H9 (cell line): ENCODE data around the gene DYNC2H1. TPM values are rescaled to one million over a fixed set of nuclear protein-coding genes. Genes with fewer than 3 reads are reported as not detected.
A peak's percentile ranks its signal among the peaks of the same experiment; 100 is the strongest.

Experiments
- DNase-seq: peaks from one replicate; pipeline ENCODE4 v3.0.0-alpha.2; 2017
- H2AFZ ChIP-seq: one replicate; pipeline ENCODE4 v1.6.1; 2013; ENCODE audit warnings: mild to moderate bottlenecking, low read length, control low read depth, moderate library complexity
- H2AK5ac ChIP-seq: 2 replicates; pipeline ENCODE4 v1.6.1; 2013; ENCODE audit warnings: low read length, control low read depth, mixed read lengths; ENCODE audit not compliant: insufficient read length
- H2BK120ac ChIP-seq: one replicate; pipeline ENCODE4 v1.6.1; 2013; ENCODE audit warnings: low read depth, mild to moderate bottlenecking, low read length, control low read depth, inconsistent platforms; ENCODE audit not compliant: poor library complexity, severe bottlenecking
- H2BK12ac ChIP-seq: 2 replicates; pipeline ENCODE4 v1.6.1; 2013; ENCODE audit warnings: low read length, control low read depth, mixed read lengths, low read depth; ENCODE audit not compliant: insufficient read length
- H2BK15ac ChIP-seq: 2 replicates; pipeline ENCODE4 v1.6.1; 2013; ENCODE audit warnings: low read depth, low read length, control low read depth
- H2BK20ac ChIP-seq: one replicate; pipeline ENCODE4 v1.6.1; 2013; ENCODE audit warnings: low read depth, mild to moderate bottlenecking, low read length, control low read depth, inconsistent platforms; ENCODE audit not compliant: poor library complexity, severe bottlenecking
- H2BK5ac ChIP-seq: 2 replicates; pipeline ENCODE4 v1.6.1; 2013; ENCODE audit warnings: low read length, control low read depth, mixed read lengths; ENCODE audit not compliant: insufficient read length
- H3K14ac ChIP-seq: 2 replicates; pipeline ENCODE4 v1.6.1; 2013; ENCODE audit warnings: low read length, control low read depth; ENCODE audit not compliant: insufficient read depth
- H3K18ac ChIP-seq: 2 replicates; pipeline ENCODE4 v1.6.1; 2013; ENCODE audit warnings: low read depth, mild to moderate bottlenecking, mixed read lengths, low read length, control low read depth; ENCODE audit not compliant: insufficient read length
- H3K23ac ChIP-seq: 2 replicates; pipeline ENCODE4 v1.6.1; 2013; ENCODE audit warnings: low read length, control low read depth, mixed read lengths, low read depth; ENCODE audit not compliant: insufficient read length
- H3K23me2 ChIP-seq: 2 replicates; pipeline ENCODE4 v1.6.1; 2013; ENCODE audit warnings: low read depth, mild to moderate bottlenecking, mixed read lengths, low read length, control low read depth; ENCODE audit not compliant: insufficient read length, poor library complexity, severe bottlenecking
- H3K27ac ChIP-seq: 2 replicates; pipeline ENCODE4 v1.5.1; 2013; ENCODE audit warnings: low read length, control low read depth, mixed read lengths, low read depth; ENCODE audit not compliant: insufficient read length
- H3K27me3 ChIP-seq: 2 replicates; pipeline ENCODE4 v1.6.1; 2013; ENCODE audit warnings: low read length, control low read depth, inconsistent platforms; ENCODE audit not compliant: insufficient read depth
- H3K4ac ChIP-seq: 2 replicates; pipeline ENCODE4 v1.6.1; 2013; ENCODE audit warnings: low read depth, mild to moderate bottlenecking, control low read depth, inconsistent platforms, low read length, moderate library complexity
- H3K4me1 ChIP-seq: 2 replicates; pipeline ENCODE4 v1.6.1; 2013; ENCODE audit warnings: low read length, control low read depth, inconsistent platforms; ENCODE audit not compliant: insufficient read depth
- H3K4me2 ChIP-seq: 2 replicates; pipeline ENCODE4 v1.6.1; 2013; ENCODE audit warnings: low read length, control low read depth, mixed read lengths; ENCODE audit not compliant: insufficient read length, insufficient read depth
- H3K56ac ChIP-seq: 2 replicates; pipeline ENCODE4 v1.6.1; 2013; ENCODE audit warnings: low read depth, mild to moderate bottlenecking, mixed read lengths, low read length, control low read depth; ENCODE audit not compliant: insufficient read length
- H3K79me1 ChIP-seq: 2 replicates; pipeline ENCODE4 v1.6.1; 2013; ENCODE audit warnings: low read depth, mild to moderate bottlenecking, moderate library complexity, low read length, control low read depth, inconsistent platforms; ENCODE audit not compliant: insufficient read depth, poor library complexity, severe bottlenecking
- H3K79me2 ChIP-seq: 2 replicates; pipeline ENCODE4 v1.6.1; 2013; ENCODE audit warnings: low read length, control low read depth, inconsistent platforms; ENCODE audit not compliant: insufficient read depth
- H3K9ac ChIP-seq: 2 replicates; pipeline ENCODE4 v1.6.1; 2013; ENCODE audit warnings: low read length, control low read depth, mixed read lengths; ENCODE audit not compliant: insufficient read length; ENCODE audit errors: extremely low read depth
- H3K9me3 ChIP-seq: one replicate; pipeline ENCODE4 v1.6.1; 2013; ENCODE audit warnings: low read depth, low read length, inconsistent platforms; ENCODE audit not compliant: control insufficient read depth
- H3T11ph ChIP-seq: one replicate; pipeline ENCODE4 v1.6.1; 2013; ENCODE audit warnings: mild to moderate bottlenecking, low read length, control low read depth, inconsistent platforms
- H4K20me1 ChIP-seq: one replicate; pipeline ENCODE4 v1.6.1; 2013; ENCODE audit not compliant: control insufficient read depth, insufficient read length, insufficient read depth
- H4K5ac ChIP-seq: 2 replicates; pipeline ENCODE4 v1.6.1; 2013; ENCODE audit warnings: low read depth, mild to moderate bottlenecking, mixed read lengths, low read length, control low read depth; ENCODE audit not compliant: insufficient read length
- H4K8ac ChIP-seq: replicated peaks from 2 replicates; pipeline ENCODE4 v1.6.1; 2013; ENCODE audit warnings: low read length, control low read depth, mixed read lengths, low read depth; ENCODE audit not compliant: insufficient read length
- H4K91ac ChIP-seq: 2 replicates; pipeline ENCODE4 v1.6.1; 2013; ENCODE audit warnings: low read depth, mild to moderate bottlenecking, moderate library complexity, mixed read lengths, low read length, control low read depth; ENCODE audit not compliant: insufficient read length
- H3K27ac Mint-ChIP-seq, 3 experiments: 2 replicates in 2 of 3; 3 replicates in 1 of 3; pipeline ENCODE4 v1.8.0; 2020 to 2021; ENCODE audit warnings: mixed read lengths in 3 of 3, mild to moderate bottlenecking in 1 of 3, moderate library complexity in 1 of 3
- H3K27me3 Mint-ChIP-seq: 2 replicates; pipeline ENCODE4 v1.8.0; 2021; ENCODE audit warnings: low read depth, mild to moderate bottlenecking, moderate library complexity, mixed read lengths
- H3K36me3 Mint-ChIP-seq, 3 experiments: 2 replicates in 2 of 3; 3 replicates in 1 of 3; pipeline ENCODE4 v1.8.0; 2020 to 2021; ENCODE audit warnings: low read depth in 3 of 3, mixed read lengths in 3 of 3; ENCODE audit not compliant: insufficient read depth in 1 of 3
- H3K4me1 Mint-ChIP-seq, 2 experiments: 2 replicates each; pipeline ENCODE4 v1.8.0; 2020; ENCODE audit warnings: mixed read lengths in 2 of 2
- H3K4me3 Mint-ChIP-seq, 2 experiments: 2 replicates in 1 of 2; 3 replicates in 1 of 2; pipeline ENCODE4 v1.8.0; 2020 to 2021; ENCODE audit warnings: mild to moderate bottlenecking in 2 of 2, mixed read lengths in 2 of 2, moderate library complexity in 1 of 2
- H3K9me3 Mint-ChIP-seq, 2 experiments: 2 replicates in 1 of 2; 3 replicates in 1 of 2; pipeline ENCODE4 v1.8.0; 2020; ENCODE audit warnings: mild to moderate bottlenecking in 2 of 2, mixed read lengths in 2 of 2, moderate library complexity in 1 of 2
- WGBS: extraction: QIAGEN DNeasy Blood & Tissue Kit; methylation state at CpG from one replicate; pipeline ENCODE4 v1.1.7; 2013; ENCODE audit warnings: missing lambda C conversion rate, low lambda C conversion rate, mixed read lengths; ENCODE audit not compliant: insufficient read length; ENCODE audit errors: extremely low coverage; 5-methylcytosine and 5-hydroxymethylcytosine counted together
- total RNA-seq: library from RNA; stranded (reverse); gene quantifications from 2 replicates; pipeline ENCODE4 v1.2.1, GENCODE V29; 2021
- TF ChIP-seq, protein P1 (sequence below): fragments of 200-600 bp; sonication (generic); conservative IDR thresholded peaks from 3 replicates; pipeline ENCODE4 v1.8.0; 2021; ENCODE audit warnings: antibody characterized with exemption, mild to moderate bottlenecking

The DYNC2H1 gene
- total RNA-seq, 1 experiment from 2014 or later = 13.2 TPM

DNA sequence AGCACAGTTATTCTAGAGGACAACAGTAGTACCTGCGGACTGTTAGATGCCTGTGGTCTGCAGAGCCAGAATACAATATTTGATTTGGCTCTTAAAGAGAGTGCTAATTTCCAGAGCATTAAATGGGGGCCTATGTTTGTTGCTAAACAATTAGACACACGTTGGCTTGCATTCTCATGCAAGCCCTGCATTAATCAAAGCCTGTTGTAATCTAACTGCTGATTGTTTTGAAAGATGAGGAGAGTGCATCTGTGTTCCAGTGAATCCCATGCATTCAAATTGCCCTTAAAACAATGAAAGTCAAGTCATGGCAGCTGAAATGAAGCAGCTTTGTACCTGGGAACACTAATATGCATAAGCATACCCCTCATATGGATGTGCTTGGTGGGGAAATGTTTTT lies 419.4 kb downstream of the DYNC2H1 start:
- Histone ChIP-seq H3K14ac (no peak overlapping the region), H2BK12ac (no peak overlapping the region), H3K56ac (no peak overlapping the region), H2BK15ac (no peak overlapping the region), H3K23ac (no peak overlapping the region), H3K27me3 (no peaks in the 10 kb centered on the region), H4K91ac (no peak overlapping the region), H3K4ac (no peak overlapping the region), H3K23me2 (no peaks in the 10 kb centered on the region), H3K9me3 (no peaks in the 10 kb centered on the region), H3K4me1 (no peaks in the 10 kb centered on the region), H4K5ac (no peak overlapping the region), H3T11ph (peak overlapping the region; percentile 60), H3K18ac (no peak overlapping the region), H2BK5ac (no peak overlapping the region), H2BK120ac (no peak overlapping the region), H3K79me1 (no peaks in the 10 kb centered on the region), H4K8ac (no peak overlapping the region), H3K27ac (no peak overlapping the region), H4K20me1 (no peaks in the 10 kb centered on the region), H2AFZ (no peak overlapping the region), H2AK5ac (no peak overlapping the region), H3K79me2 (no peaks in the 10 kb centered on the region), H3K9ac (no peak overlapping the region), H2BK20ac (no peak overlapping the region), H3K4me2 (no peak overlapping the region)
- Mint-ChIP-seq H3K27ac (0 out of 7 replicates have a peak overlapping the region, but pooled peaks of 1 of the 3 experiments have one; percentile 36), H3K36me3 (no peaks in the 10 kb centered on the region), H3K4me1 (peaks cover 12 to 13% of the 10 kb centered on the region in 2 experiments), H3K4me3 (no peak overlapping the region), H3K27me3 (no peaks in the 10 kb centered on the region), H3K9me3 (no peaks in the 10 kb centered on the region)
- no CpG with 5 or more reads among the region's 2 CpGs for WGBS
- DNase-seq = no peak
- TF ChIP-seq, protein P1, sequence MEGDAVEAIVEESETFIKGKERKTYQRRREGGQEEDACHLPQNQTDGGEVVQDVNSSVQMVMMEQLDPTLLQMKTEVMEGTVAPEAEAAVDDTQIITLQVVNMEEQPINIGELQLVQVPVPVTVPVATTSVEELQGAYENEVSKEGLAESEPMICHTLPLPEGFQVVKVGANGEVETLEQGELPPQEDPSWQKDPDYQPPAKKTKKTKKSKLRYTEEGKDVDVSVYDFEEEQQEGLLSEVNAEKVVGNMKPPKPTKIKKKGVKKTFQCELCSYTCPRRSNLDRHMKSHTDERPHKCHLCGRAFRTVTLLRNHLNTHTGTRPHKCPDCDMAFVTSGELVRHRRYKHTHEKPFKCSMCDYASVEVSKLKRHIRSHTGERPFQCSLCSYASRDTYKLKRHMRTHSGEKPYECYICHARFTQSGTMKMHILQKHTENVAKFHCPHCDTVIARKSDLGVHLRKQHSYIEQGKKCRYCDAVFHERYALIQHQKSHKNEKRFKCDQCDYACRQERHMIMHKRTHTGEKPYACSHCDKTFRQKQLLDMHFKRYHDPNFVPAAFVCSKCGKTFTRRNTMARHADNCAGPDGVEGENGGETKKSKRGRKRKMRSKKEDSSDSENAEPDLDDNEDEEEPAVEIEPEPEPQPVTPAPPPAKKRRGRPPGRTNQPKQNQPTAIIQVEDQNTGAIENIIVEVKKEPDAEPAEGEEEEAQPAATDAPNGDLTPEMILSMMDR = no peak
